HepG2 (cell line): ENCODE results near the gene TH. TPM values are rescaled to one million over a fixed set of nuclear protein-coding genes. Genes with fewer than 3 reads are reported as not detected.

ENCODE experiments used
- ATAC-seq: fragments of 200-7000 bp; cut with Tn5 transposase; 3 replicates; pipeline ENCODE4 v1.9.1; 2020; ENCODE audit warnings: mild to moderate bottlenecking, moderate library complexity
- BruUV-seq: library from RNA; stranded (reverse); fragments of 400-500 nt; replicated peaks from 2 replicates; lab custom pipeline; 2021; lab: Mats Ljungman, UMichigan
- CTCF ChIA-PET: fragments of 300-600 bp; formaldehyde crosslinking; extraction: SDS; loops from one replicate; lab custom pipeline; 2021; ENCODE audit warnings: low total read pairs, inconsistent platforms, low intra/inter-chr PET ratio; lab: Yijun Ruan, JAX
- POLR2A ChIA-PET: fragments of 350-600 bp; sonication (Branson Sonifier 250); formaldehyde crosslinking; loops from one replicate; lab custom pipeline; 2020; ENCODE audit warnings: antibody characterized with exemption, inconsistent platforms; lab: Yijun Ruan, JAX
- DNase-seq: peaks from one replicate; pipeline ENCODE4 v3.0.0-alpha.2; 2015; ENCODE audit warnings: low spot score
- FAIRE-seq: peaks from 3 replicates; lab custom pipeline; 2011; peaks lifted over from hg19 to GRCh38; lab: Jason Lieb, UNC
- H2AFZ ChIP-seq: one replicate; pipeline ENCODE4 v1.6.1; 2011; ENCODE audit warnings: low read length, inconsistent platforms
- H3K27ac ChIP-seq: fragments of 300-600 bp; 3 replicates; pipeline ENCODE4 v1.8.0; 2011; ENCODE audit warnings: mixed run types, mild to moderate bottlenecking, mixed read lengths, low read length, inconsistent platforms; ENCODE audit not compliant: insufficient read depth; ENCODE audit errors: extremely low read length
- H3K27me3 ChIP-seq, 2 experiments: fragments of 200-600 bp in 1 of 2; 2 replicates in 1 of 2; 3 replicates in 1 of 2; pipeline versions ENCODE4 v1.6.0 to v1.8.0; 2011; ENCODE audit warnings: low read length in 2 of 2, mild to moderate bottlenecking in 2 of 2, moderate library complexity in 2 of 2, inconsistent platforms in 1 of 2; ENCODE audit not compliant: insufficient read depth in 2 of 2, control insufficient read depth in 1 of 2
- H3K36me3 ChIP-seq, 2 experiments: fragments of 200-600 bp in 1 of 2; replicated peaks in 1 of 2; 2 replicates in 1 of 2; 3 replicates in 1 of 2; pipeline versions ENCODE4 v1.5.1 to v1.8.0; 2011; ENCODE audit warnings: low read length in 2 of 2, inconsistent platforms in 1 of 2; ENCODE audit not compliant: insufficient read depth in 2 of 2, control insufficient read depth in 1 of 2
- H3K4me1 ChIP-seq: 2 replicates; pipeline ENCODE4 v1.5.1; 2012; ENCODE audit warnings: low read length, inconsistent platforms; ENCODE audit not compliant: insufficient read depth
- H3K4me2 ChIP-seq: 2 replicates; pipeline ENCODE4 v1.6.0; 2011; ENCODE audit warnings: low read depth, low read length, inconsistent platforms
- H3K4me3 ChIP-seq, 3 experiments: fragments of 200-600 bp in 1 of 3; sonication (generic), shearing (Covaris generic) in 1 of 3; replicated peaks in 1 of 3; 2 replicates each; pipeline ENCODE4 v1.5.1; 2011 to 2016; ENCODE audit warnings: low read length in 3 of 3, inconsistent platforms in 2 of 3, low read depth in 2 of 3, mild to moderate bottlenecking in 2 of 3, control low read depth in 1 of 3, mixed read lengths in 1 of 3; ENCODE audit not compliant: insufficient read depth in 1 of 3
- H3K79me2 ChIP-seq: one replicate; pipeline ENCODE4 v1.6.1; 2011; ENCODE audit warnings: low read length, inconsistent platforms; ENCODE audit not compliant: insufficient read depth
- H3K9ac ChIP-seq: 2 replicates; pipeline ENCODE4 v1.6.0; 2011; ENCODE audit warnings: mild to moderate bottlenecking, low read depth, low read length, inconsistent platforms; ENCODE audit not compliant: insufficient read depth
- H3K9me3 ChIP-seq: 2 replicates; pipeline ENCODE4 v1.5.1; 2012; ENCODE audit warnings: mild to moderate bottlenecking, low read length
- H4K20me1 ChIP-seq: 2 replicates; pipeline ENCODE4 v1.6.0; 2011; ENCODE audit warnings: inconsistent platforms, mild to moderate bottlenecking, low read length, moderate library complexity; ENCODE audit not compliant: insufficient read depth
- ERF ChIP-seq: IDR thresholded peaks from 2 replicates; pipeline ENCODE4 v1.6.1; 2018; ENCODE audit warnings: missing biosample characterization, missing genetic modification reagents
- MTA1 ChIP-seq: sonication (generic); formaldehyde crosslinking; IDR thresholded peaks from 2 replicates; pipeline ENCODE4 v1.4.0; 2020; ENCODE audit warnings: missing genetic modification reagents, mild to moderate bottlenecking, borderline replicate concordance
- PAXIP1 ChIP-seq: sonication (generic); formaldehyde crosslinking; conservative IDR thresholded peaks from 2 replicates; pipeline ENCODE4 v1.4.0; 2020; ENCODE audit warnings: mild to moderate bottlenecking, missing genetic modification reagents, moderate library complexity
- SRY ChIP-seq: sonication (generic); formaldehyde crosslinking; IDR thresholded peaks from 2 replicates; pipeline ENCODE4 v1.8.0; 2022; ENCODE audit warnings: mild to moderate bottlenecking, missing genetic modification reagents
- ZFP62 ChIP-seq: sonication (generic); formaldehyde crosslinking; IDR thresholded peaks from 2 replicates; pipeline ENCODE4 v1.4.0; 2020; ENCODE audit warnings: missing genetic modification reagents
- ZNF674 ChIP-seq: sonication (generic); formaldehyde crosslinking; IDR thresholded peaks from 2 replicates; pipeline ENCODE4 v1.5.0; 2020; ENCODE audit warnings: low read depth, mild to moderate bottlenecking, missing genetic modification reagents
- WGBS: methylation state at CpG from one replicate; pipeline ENCODE4 v1.1.6; 2017; ENCODE audit warnings: low lambda C conversion rate; 5-methylcytosine and 5-hydroxymethylcytosine counted together
- in situ Hi-C: cut with HindIII; loops from 2 replicates; pipeline ENCODE4 v1.10.0; 2017; ENCODE audit warnings: low pct_unique_long_range_greater_than_20kb; ENCODE audit not compliant: extremely low pct_ligation_motif_present
- intact Hi-C: fragments of 100-400 bp; cut with micrococcal nuclease; formaldehyde crosslinking; loops from one replicate; pipeline ENCODE4 v1.10.0; 2022; ENCODE audit not compliant: unreplicated experiment
- polyA plus RNA-seq, 8 experiments: library from polyadenylated mRNA; depleted of rRNA in 3 of 8; stranded (reverse) in 7 of 8; unstranded in 1 of 8; fragments of >200 nt; fragmentation: Illumina TruSeq in 4 of 8; extraction: Trizol in 4 of 8; gene quantifications; 2 replicates each; pipeline versions ENCODE4 v1.2.1 to v1.2.3, GENCODE V29; 2011 to 2016; ENCODE audit warnings: low read depth in 4 of 8, missing spikeins in 1 of 8, mixed read lengths in 1 of 8; ENCODE audit not compliant: insufficient read depth in 1 of 8
- total RNA-seq, 5 experiments: library from RNA; depleted of rRNA; stranded (reverse); fragments of >200 nt; fragmentation: Illumina TruSeq; extraction: Trizol; gene quantifications; 2 replicates each; pipeline ENCODE4 v1.2.3, GENCODE V29; 2016; ENCODE audit warnings: low read depth in 1 of 5
- TF ChIP-seq, protein P1 (sequence below): sonication (generic); formaldehyde crosslinking; IDR thresholded peaks from 2 replicates; pipeline ENCODE4 v1.4.0; 2020; ENCODE audit warnings: mild to moderate bottlenecking, missing genetic modification reagents
- TF ChIP-seq, protein P2 (sequence below): fragments of 450-650 bp; IDR thresholded peaks from 2 replicates; pipeline ENCODE4 v1.6.1; 2017; ENCODE audit warnings: mild to moderate bottlenecking

Gene TH
- total and polyA plus RNA-seq, 2 of the 13 experiments (the other 11 are each of a cell fraction or from before 2014, with no cell fraction given), result 0.36 TPM; not detected in 1

DNA sequence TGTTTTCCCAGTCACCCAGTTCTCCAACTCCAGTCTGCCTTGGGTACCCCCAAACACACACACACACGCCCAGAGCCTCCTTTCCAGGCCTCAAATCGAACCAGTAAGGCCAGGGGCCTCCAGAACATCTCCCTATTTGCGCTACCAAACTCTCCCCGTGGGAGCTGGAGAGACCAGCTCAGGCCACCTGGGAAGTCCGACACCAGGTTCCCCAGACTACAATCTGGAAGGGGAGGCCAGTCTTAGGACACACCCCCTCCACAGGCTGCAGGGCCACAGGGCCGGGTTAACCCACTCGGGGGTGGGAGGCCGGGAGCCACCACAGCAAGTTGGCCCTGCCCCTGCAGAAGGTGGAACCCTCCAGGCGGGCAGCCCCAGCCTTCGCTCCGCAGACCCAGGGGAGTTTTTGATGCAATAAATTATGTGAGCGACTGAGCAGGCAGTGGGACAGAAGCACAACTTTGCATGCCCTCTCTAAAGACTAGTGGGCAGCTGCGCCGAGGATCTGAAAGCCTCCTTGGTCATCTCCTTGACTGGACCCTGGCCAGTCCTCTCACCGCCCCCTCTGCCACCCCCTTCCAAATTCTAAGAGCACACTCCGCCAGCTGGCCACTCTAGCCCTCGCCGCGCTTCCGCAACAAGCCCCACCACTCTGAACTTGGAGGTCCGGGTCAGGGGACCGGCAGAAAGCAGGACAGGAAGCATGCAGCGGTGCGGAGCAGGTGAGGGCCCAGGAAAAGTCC lies 35.2 kb downstream of the TH start:
- H3K27me3 ChIP-seq, result peaks cover 0 to 17% of the 10 kb centered on the region in 2 experiments; a peak in 3 of 5 replicates
- CTCF ChIA-PET, result no interaction called here
- FAIRE-seq, result no peak
- H3K4me1 ChIP-seq, result peaks cover 40% of the 10 kb centered on the region
- ATAC-seq, result no peak
- peak overlapping the region; percentile 72 for H3K9ac ChIP-seq
- peaks cover 17% of the 10 kb centered on the region for H3K79me2 ChIP-seq
- no TSS peak for BruUV-seq
- 39% methylated on average over 17 of the region's 24 CpGs for WGBS
- intact Hi-C loops, result no loop called here
- no peak for DNase-seq
- H3K4me2 ChIP-seq, result peak overlapping the region; percentile 75
- POLR2A ChIA-PET, result interaction anchor here (0.7 to 6.5 kb wide), 22 partner anchors 7 to 442 kb away, joined by 3 to 108 read pairs (median 4); partner anchors contain the start of gene MRPL23
- H3K36me3 ChIP-seq, result peaks cover 23 to 40% of the 10 kb centered on the region in 2 experiments; a peak in 4 of 5 replicates
- H2AFZ ChIP-seq, result no peak overlapping the region
- H3K4me3 ChIP-seq, result peak overlapping the region; percentile 72 to 84 (median 80)
- peaks cover 65% of the 10 kb centered on the region for H4K20me1 ChIP-seq
- in situ Hi-C loops, result no loop called here
- H3K9me3 ChIP-seq, result no peaks in the 10 kb centered on the region
- peak overlapping the region; percentile 80 for H3K27ac ChIP-seq
- TF ChIP-seq ZNF674 (CRISPR knock-in tag) (no peak), SRY (CRISPR knock-in tag) (no peak), PAXIP1 (CRISPR knock-in tag) (no peak), ERF (CRISPR knock-in tag) (no peak), MTA1 (CRISPR knock-in tag) (no peak), ZFP62 (no peak)
- TF ChIP-seq, protein P1, sequence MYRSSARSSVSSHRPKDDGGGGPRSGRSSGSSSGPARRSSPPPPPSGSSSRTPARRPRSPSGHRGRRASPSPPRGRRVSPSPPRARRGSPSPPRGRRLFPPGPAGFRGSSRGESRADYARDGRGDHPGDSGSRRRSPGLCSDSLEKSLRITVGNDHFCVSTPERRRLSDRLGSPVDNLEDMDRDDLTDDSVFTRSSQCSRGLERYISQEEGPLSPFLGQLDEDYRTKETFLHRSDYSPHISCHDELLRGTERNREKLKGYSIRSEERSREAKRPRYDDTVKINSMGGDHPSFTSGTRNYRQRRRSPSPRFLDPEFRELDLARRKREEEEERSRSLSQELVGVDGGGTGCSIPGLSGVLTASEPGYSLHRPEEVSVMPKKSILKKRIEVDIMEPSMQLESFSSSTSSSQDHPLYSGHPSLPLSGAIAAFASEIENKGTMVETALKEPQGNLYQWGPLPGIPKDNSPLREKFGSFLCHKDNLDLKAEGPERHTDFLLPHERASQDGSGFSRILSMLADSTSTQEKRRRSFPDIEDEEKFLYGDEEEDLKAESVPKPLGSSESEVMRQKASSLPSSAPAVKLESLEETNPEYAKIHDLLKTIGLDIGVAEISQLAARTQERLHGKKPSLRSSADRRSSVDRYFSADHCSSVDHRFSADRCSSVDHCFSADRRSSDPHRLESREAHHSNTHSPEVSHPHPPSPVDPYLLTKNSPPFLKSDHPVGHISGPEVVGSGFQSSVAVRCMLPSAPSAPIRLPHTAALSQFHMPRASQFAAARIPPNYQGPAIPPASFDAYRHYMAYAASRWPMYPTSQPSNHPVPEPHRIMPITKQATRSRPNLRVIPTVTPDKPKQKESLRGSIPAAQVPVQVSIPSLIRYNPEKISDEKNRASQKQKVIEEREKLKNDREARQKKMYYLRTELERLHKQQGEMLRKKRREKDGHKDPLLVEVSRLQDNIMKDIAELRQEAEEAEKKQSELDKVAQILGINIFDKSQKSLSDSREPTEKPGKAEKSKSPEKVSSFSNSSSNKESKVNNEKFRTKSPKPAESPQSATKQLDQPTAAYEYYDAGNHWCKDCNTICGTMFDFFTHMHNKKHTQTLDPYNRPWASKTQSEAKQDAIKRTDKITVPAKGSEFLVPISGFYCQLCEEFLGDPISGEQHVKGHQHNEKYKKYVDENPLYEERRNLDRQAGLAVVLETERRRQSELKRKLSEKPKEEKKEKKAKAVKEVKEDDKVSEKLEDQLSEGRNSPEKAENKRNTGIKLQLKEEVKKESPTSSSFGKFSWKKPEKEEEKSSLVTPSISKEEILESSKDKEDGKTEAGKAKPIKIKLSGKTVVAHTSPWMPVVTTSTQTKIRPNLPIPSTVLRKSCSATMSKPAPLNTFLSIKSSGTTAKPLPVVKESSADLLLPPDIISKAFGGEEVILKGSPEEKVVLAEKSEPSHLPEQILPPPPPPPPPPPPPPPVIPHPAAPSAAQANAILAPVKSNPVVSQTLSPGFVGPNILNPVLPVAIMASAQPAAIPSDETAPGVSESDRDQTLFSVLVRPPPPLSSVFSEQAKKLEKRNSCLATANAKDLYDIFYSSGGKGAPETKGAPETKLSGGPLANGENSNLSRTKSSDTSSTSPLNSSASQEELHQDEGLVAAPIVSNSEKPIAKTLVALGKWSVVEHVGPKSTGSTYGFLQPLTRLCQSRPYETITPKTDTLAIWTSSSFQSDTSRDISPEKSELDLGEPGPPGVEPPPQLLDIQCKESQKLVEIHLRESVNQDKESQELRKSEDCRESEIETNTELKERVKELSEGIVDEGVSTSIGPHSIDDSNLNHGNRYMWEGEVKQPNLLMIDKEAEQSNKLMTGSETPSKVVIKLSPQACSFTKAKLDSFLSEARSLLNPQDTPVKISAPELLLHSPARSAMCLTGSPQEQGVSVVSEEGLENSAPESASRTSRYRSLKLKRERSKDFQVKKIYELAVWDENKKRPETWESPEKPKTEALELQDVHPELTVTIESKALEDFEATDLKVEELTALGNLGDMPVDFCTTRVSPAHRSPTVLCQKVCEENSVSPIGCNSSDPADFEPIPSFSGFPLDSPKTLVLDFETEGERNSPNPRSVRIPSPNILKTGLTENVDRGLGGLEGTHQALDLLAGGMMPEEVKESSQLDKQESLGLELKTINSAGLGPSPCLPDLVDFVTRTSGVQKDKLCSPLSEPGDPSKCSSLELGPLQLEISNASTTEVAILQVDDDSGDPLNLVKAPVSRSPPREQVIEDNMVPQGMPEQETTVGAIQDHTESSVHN (CRISPR knock-in tag), result no peak
- TF ChIP-seq, protein P2, sequence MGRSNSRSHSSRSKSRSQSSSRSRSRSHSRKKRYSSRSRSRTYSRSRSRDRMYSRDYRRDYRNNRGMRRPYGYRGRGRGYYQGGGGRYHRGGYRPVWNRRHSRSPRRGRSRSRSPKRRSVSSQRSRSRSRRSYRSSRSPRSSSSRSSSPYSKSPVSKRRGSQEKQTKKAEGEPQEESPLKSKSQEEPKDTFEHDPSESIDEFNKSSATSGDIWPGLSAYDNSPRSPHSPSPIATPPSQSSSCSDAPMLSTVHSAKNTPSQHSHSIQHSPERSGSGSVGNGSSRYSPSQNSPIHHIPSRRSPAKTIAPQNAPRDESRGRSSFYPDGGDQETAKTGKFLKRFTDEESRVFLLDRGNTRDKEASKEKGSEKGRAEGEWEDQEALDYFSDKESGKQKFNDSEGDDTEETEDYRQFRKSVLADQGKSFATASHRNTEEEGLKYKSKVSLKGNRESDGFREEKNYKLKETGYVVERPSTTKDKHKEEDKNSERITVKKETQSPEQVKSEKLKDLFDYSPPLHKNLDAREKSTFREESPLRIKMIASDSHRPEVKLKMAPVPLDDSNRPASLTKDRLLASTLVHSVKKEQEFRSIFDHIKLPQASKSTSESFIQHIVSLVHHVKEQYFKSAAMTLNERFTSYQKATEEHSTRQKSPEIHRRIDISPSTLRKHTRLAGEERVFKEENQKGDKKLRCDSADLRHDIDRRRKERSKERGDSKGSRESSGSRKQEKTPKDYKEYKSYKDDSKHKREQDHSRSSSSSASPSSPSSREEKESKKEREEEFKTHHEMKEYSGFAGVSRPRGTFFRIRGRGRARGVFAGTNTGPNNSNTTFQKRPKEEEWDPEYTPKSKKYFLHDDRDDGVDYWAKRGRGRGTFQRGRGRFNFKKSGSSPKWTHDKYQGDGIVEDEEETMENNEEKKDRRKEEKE, result no peak
